B cell (primary cell): ENCODE results near the gene COL5A1.

ENCODE experiments used
- EZH2 ChIP-seq: IDR thresholded peaks from 2 replicates; pipeline ENCODE4 v1.6.1; 2012; ENCODE audit warnings: borderline replicate concordance, low read depth, mild to moderate bottlenecking, moderate library complexity, low read length; ENCODE audit not compliant: insufficient read depth, poor library complexity, severe bottlenecking
- TF ChIP-seq, protein P1 (sequence below): fragments of 200-600 bp; IDR thresholded peaks from one replicate; pipeline ENCODE4 v1.8.0; 2022; ENCODE audit warnings: antibody characterized with exemption, mild to moderate bottlenecking

- TF ChIP-seq, protein P1, sequence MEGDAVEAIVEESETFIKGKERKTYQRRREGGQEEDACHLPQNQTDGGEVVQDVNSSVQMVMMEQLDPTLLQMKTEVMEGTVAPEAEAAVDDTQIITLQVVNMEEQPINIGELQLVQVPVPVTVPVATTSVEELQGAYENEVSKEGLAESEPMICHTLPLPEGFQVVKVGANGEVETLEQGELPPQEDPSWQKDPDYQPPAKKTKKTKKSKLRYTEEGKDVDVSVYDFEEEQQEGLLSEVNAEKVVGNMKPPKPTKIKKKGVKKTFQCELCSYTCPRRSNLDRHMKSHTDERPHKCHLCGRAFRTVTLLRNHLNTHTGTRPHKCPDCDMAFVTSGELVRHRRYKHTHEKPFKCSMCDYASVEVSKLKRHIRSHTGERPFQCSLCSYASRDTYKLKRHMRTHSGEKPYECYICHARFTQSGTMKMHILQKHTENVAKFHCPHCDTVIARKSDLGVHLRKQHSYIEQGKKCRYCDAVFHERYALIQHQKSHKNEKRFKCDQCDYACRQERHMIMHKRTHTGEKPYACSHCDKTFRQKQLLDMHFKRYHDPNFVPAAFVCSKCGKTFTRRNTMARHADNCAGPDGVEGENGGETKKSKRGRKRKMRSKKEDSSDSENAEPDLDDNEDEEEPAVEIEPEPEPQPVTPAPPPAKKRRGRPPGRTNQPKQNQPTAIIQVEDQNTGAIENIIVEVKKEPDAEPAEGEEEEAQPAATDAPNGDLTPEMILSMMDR: no peak
- no peak for TF ChIP-seq EZH2
Observed at GRCh38 chr9:134644725-134645606, 3.4 kb downstream of the COL5A1 start.
